H1 (cell line): ENCODE results near the gene DFFA. TPM values are rescaled to one million over a fixed set of nuclear protein-coding genes. Genes with fewer than 3 reads are reported as not detected.

Experiments
- CTCF ChIA-PET: fragments of 300-600 bp; sonication (Branson Sonifier 250); formaldehyde crosslinking; loops from one replicate; lab custom pipeline; 2021; ENCODE audit not compliant: partially characterized antibody; lab: Charles Lee
- POLR2A ChIA-PET: fragments of 300-600 bp; sonication (Branson Sonifier 250); formaldehyde crosslinking; loops from one replicate; lab custom pipeline; 2021; ENCODE audit warnings: inconsistent platforms; ENCODE audit not compliant: partially characterized antibody; lab: Charles Lee
- DNase-seq, 2 experiments: peaks; one replicate each; pipeline versions ENCODE4 v3.0.0 to v3.0.0-alpha.2; 2010 to 2022; ENCODE audit warnings: low spot score in 2 of 2, low read depth in 1 of 2, mixed read lengths in 1 of 2
- FAIRE-seq: peaks from 2 replicates; lab custom pipeline; 2011; peaks lifted over from hg19 to GRCh38; lab: Jason Lieb, UNC
- H2AFZ ChIP-seq: 2 replicates; pipeline ENCODE4 v1.8.1; 2012; ENCODE audit warnings: low read length, inconsistent platforms
- H2AK5ac ChIP-seq: 2 replicates; pipeline ENCODE4 v1.6.1; 2013; ENCODE audit warnings: low read depth, low read length
- H2BK120ac ChIP-seq: replicated peaks from 2 replicates; pipeline ENCODE3; 2013; ENCODE audit warnings: low read depth, low read length, inconsistent platforms
- H2BK12ac ChIP-seq: 2 replicates; pipeline ENCODE4 v1.6.1; 2013; ENCODE audit warnings: low read depth, low read length
- H2BK15ac ChIP-seq: 2 replicates; pipeline ENCODE4 v1.6.1; 2013; ENCODE audit warnings: low read length
- H2BK20ac ChIP-seq: 2 replicates; pipeline ENCODE4 v1.6.1; 2013; ENCODE audit warnings: low read length
- H2BK5ac ChIP-seq: 2 replicates; pipeline ENCODE4 v1.6.1; 2013; ENCODE audit warnings: low read depth, low read length
- H3K14ac ChIP-seq: 2 replicates; pipeline ENCODE4 v1.6.1; 2013; ENCODE audit warnings: inconsistent platforms; ENCODE audit not compliant: insufficient read length
- H3K18ac ChIP-seq: 2 replicates; pipeline ENCODE4 v1.6.1; 2013; ENCODE audit warnings: low read length; ENCODE audit errors: extremely low read depth
- H3K23ac ChIP-seq: 2 replicates; pipeline ENCODE4 v1.6.1; 2013; ENCODE audit warnings: inconsistent platforms; ENCODE audit not compliant: insufficient read length
- H3K23me2 ChIP-seq: 2 replicates; pipeline ENCODE4 v1.6.1; 2013; ENCODE audit warnings: low read depth, low read length
- H3K27ac ChIP-seq: 2 replicates; pipeline ENCODE4 v1.6.1; 2011; ENCODE audit warnings: low read depth, low read length, inconsistent platforms
- H3K27me3 ChIP-seq, 4 experiments: replicated peaks in 1 of 4; 1 replicate in 1 of 4; 2 replicates in 3 of 4; pipeline versions ENCODE4 v1.6.1 to v1.8.1; 2011 to 2013; ENCODE audit warnings: low read length in 3 of 4, mild to moderate bottlenecking in 3 of 4, inconsistent platforms in 2 of 4, mixed read lengths in 2 of 4, moderate library complexity in 1 of 4; ENCODE audit not compliant: control insufficient read depth in 3 of 4, insufficient read depth in 3 of 4; ENCODE audit errors: extremely low read depth in 1 of 4
- H3K36me3 ChIP-seq, 4 experiments: 2 replicates each; pipeline versions ENCODE4 v1.6.1 to v1.8.1; 2011 to 2013; ENCODE audit warnings: mild to moderate bottlenecking in 4 of 4, low read length in 3 of 4, moderate library complexity in 2 of 4, control low read depth in 1 of 4, inconsistent platforms in 1 of 4; ENCODE audit not compliant: insufficient read depth in 4 of 4, control insufficient read depth in 2 of 4
- H3K4ac ChIP-seq: replicated peaks from 2 replicates; pipeline ENCODE3; 2013; ENCODE audit warnings: low read length, low read depth, mixed read lengths, inconsistent platforms; ENCODE audit not compliant: insufficient read length
- H3K4me1 ChIP-seq, 4 experiments: replicated peaks in 1 of 4; 1 replicate in 1 of 4; 2 replicates in 3 of 4; pipeline versions ENCODE4 v1.6.1 to v1.8.1; 2011 to 2013; ENCODE audit warnings: low read length in 3 of 4, inconsistent platforms in 2 of 4, mixed read lengths in 1 of 4; ENCODE audit not compliant: insufficient read depth in 4 of 4, control insufficient read depth in 3 of 4
- H3K4me2 ChIP-seq, 2 experiments: 2 replicates each; pipeline versions ENCODE4 v1.6.1 to v1.8.1; 2011 to 2013; ENCODE audit warnings: low read depth in 2 of 2, low read length in 2 of 2, control low read depth in 1 of 2, inconsistent platforms in 1 of 2, mild to moderate bottlenecking in 1 of 2; ENCODE audit not compliant: insufficient read depth in 1 of 2
- H3K4me3 ChIP-seq, 4 experiments: fragments of 200-600, 300-600 bp in 1 of 4; sonication (generic), shearing (Covaris generic), sonication (Bioruptor Twin) in 1 of 4; 2 replicates each; pipeline versions ENCODE4 v1.5.1 to v1.8.1; 2011 to 2016; ENCODE audit warnings: low read length in 4 of 4, low read depth in 3 of 4, control low read depth in 2 of 4, inconsistent platforms in 2 of 4, mild to moderate bottlenecking in 2 of 4, mixed read lengths in 1 of 4, moderate library complexity in 1 of 4; ENCODE audit not compliant: insufficient read depth in 2 of 4; ENCODE audit errors: extremely low read depth in 1 of 4
- H3K56ac ChIP-seq: replicated peaks from 2 replicates; pipeline ENCODE3; 2013; ENCODE audit warnings: low read depth, mild to moderate bottlenecking, mixed read lengths, low read length, inconsistent platforms; ENCODE audit not compliant: insufficient read length
- H3K79me1 ChIP-seq: 2 replicates; pipeline ENCODE4 v1.6.1; 2013; ENCODE audit warnings: low read depth, low read length, control low read depth
- H3K79me2 ChIP-seq, 2 experiments: 2 replicates each; pipeline versions ENCODE4 v1.6.1 to v1.8.1; 2012 to 2013; ENCODE audit warnings: low read length in 2 of 2, mild to moderate bottlenecking in 2 of 2, inconsistent platforms in 1 of 2; ENCODE audit not compliant: insufficient read depth in 2 of 2, control insufficient read depth in 1 of 2
- H3K9ac ChIP-seq, 4 experiments: replicated peaks in 1 of 4; 1 replicate in 1 of 4; 2 replicates in 3 of 4; pipeline versions ENCODE4 v1.6.1 to v1.8.1; 2011 to 2013; ENCODE audit warnings: low read depth in 3 of 4, low read length in 3 of 4, control low read depth in 2 of 4, mild to moderate bottlenecking in 2 of 4, moderate library complexity in 2 of 4, inconsistent platforms in 1 of 4; ENCODE audit errors: extremely low read depth in 1 of 4
- H3K9me3 ChIP-seq, 2 experiments: 2 replicates each; pipeline versions ENCODE4 v1.6.1 to v1.8.1; 2012 to 2013; ENCODE audit warnings: mild to moderate bottlenecking in 2 of 2, moderate library complexity in 2 of 2, control low read depth in 1 of 2, inconsistent platforms in 1 of 2, low read depth in 1 of 2, low read length in 1 of 2, mixed read lengths in 1 of 2; ENCODE audit not compliant: insufficient read depth in 2 of 2
- H4K20me1 ChIP-seq, 2 experiments: replicated peaks in 1 of 2; 2 replicates each; pipeline versions ENCODE3 to v1.8.1; 2011 to 2013; ENCODE audit warnings: inconsistent platforms in 2 of 2, low read length in 2 of 2, mild to moderate bottlenecking in 1 of 2; ENCODE audit not compliant: insufficient read depth in 2 of 2, control insufficient read depth in 1 of 2
- H4K5ac ChIP-seq: 2 replicates; pipeline ENCODE4 v1.6.1; 2013; ENCODE audit warnings: low read length, low read depth, mixed read lengths, inconsistent platforms; ENCODE audit not compliant: insufficient read length
- H4K8ac ChIP-seq: 2 replicates; pipeline ENCODE4 v1.8.0; 2013; ENCODE audit warnings: mild to moderate bottlenecking, moderate library complexity, low read length, inconsistent platforms; ENCODE audit not compliant: insufficient read depth; ENCODE audit errors: extremely low read depth
- H4K91ac ChIP-seq: replicated peaks from 2 replicates; pipeline ENCODE3; 2013; ENCODE audit warnings: low read length, mixed read lengths, inconsistent platforms; ENCODE audit not compliant: insufficient read length
- FOSL1 ChIP-seq: IDR thresholded peaks from 2 replicates; pipeline ENCODE4 v1.6.1; 2011; ENCODE audit warnings: mild to moderate bottlenecking, low read depth, low read length, moderate library complexity; ENCODE audit not compliant: insufficient read depth
- KDM5A ChIP-seq: fragments of 200-600 bp; IDR thresholded peaks from 2 replicates; pipeline ENCODE4 v1.7.1; 2012; ENCODE audit warnings: mild to moderate bottlenecking, low read length, inconsistent platforms, mixed read lengths
- TBP ChIP-seq: IDR thresholded peaks from 2 replicates; pipeline ENCODE4 v1.6.1; 2011; ENCODE audit warnings: low read depth, low read length, improper control_type of control experiment
- WGBS, 2 experiments: shearing (Covaris generic) in 1 of 2; methylation state at CpG; one replicate each; pipeline versions ENCODE4 v1.1.6 to v1.1.7; 2013 to 2015; ENCODE audit warnings: low lambda C conversion rate in 2 of 2, mixed read lengths in 2 of 2, inconsistent platforms in 1 of 2, low coverage in 1 of 2, missing lambda C conversion rate in 1 of 2; ENCODE audit not compliant: insufficient replicate concordance in 2 of 2, insufficient coverage in 1 of 2, insufficient read length in 1 of 2; ENCODE audit errors: extremely low coverage in 1 of 2, missing lambda C conversion rate in 1 of 2; 5-methylcytosine and 5-hydroxymethylcytosine counted together
- polyA plus RNA-seq, 7 experiments: library from polyadenylated mRNA; depleted of rRNA in 3 of 7; stranded (reverse) in 5 of 7; unstranded in 2 of 7; fragments of >200 nt in 5 of 7; fragments of 200-250 nt in 2 of 7; gene quantifications; 1 replicate in 5 of 7; 2 replicates in 1 of 7; 4 replicates in 1 of 7; pipeline versions ENCODE4 v1.2.1 to v1.2.3, GENCODE V29; 2011 to 2013; ENCODE audit warnings: missing spikeins in 2 of 7, mixed read lengths in 2 of 7
- total RNA-seq: library from RNA; stranded (reverse); fragmentation: NEBNext Ultra II Directional; extraction: Animal tissue kit (Norgen Biotek cat#: 25700); gene quantifications from 2 replicates; pipeline ENCODE4 v1.2.1, GENCODE V29; 2021

Gene DFFA
- total and polyA plus RNA-seq, 2 of the 8 experiments (the other 6 are each of a cell fraction or from before 2014, with no cell fraction given), result 34.3 to 79.9 TPM

GRCh38 chr1:10479296-10479695, 7.0 kb upstream of the DFFA start:
- H3K27ac ChIP-seq, result no peak overlapping the region
- no peak overlapping the region for H2BK120ac ChIP-seq
- TF ChIP-seq TBP (no peak), FOSL1 (no peak), KDM5A (no peak)
- DNase-seq (no peak), FAIRE-seq (no peak)
- POLR2A ChIA-PET, result interaction anchor here (1.2 to 1.6 kb wide), 4 partner anchors 10 to 23 kb away, joined by 3 to 5 read pairs (median 4); no protein-coding TSS in a partner anchor
- no peaks in the 10 kb centered on the region; a peak in 2 of 7 replicates for H3K4me1 ChIP-seq
- CTCF ChIA-PET, result interaction anchor here (1.0 to 4.4 kb wide), 3 partner anchors 11 to 481 kb away, joined by 4 to 23 read pairs (median 9); no protein-coding TSS in a partner anchor
- no peak overlapping the region for H3K4me3 ChIP-seq
- no peak overlapping the region for H2BK5ac ChIP-seq
- H4K20me1 ChIP-seq, result peaks cover 0 to 3% of the 10 kb centered on the region in 2 experiments
- no peak overlapping the region for H3K4me2 ChIP-seq
- no peak overlapping the region for H2AK5ac ChIP-seq
- no peak overlapping the region for H4K91ac ChIP-seq
- H2BK12ac ChIP-seq, result no peak overlapping the region
- H3K14ac ChIP-seq, result no peak overlapping the region
- H4K5ac ChIP-seq, result no peak overlapping the region
- H3K36me3 ChIP-seq, result no peaks in the 10 kb centered on the region
- H3K56ac ChIP-seq, result no peak overlapping the region
- H3K23ac ChIP-seq, result no peak overlapping the region
- peaks cover 11% of the 10 kb centered on the region; the same call in 1 of the 2 replicates for H3K79me1 ChIP-seq
- no peak overlapping the region for H4K8ac ChIP-seq
- no peak overlapping the region for H2BK15ac ChIP-seq
- H3K27me3 ChIP-seq, result no peaks in the 10 kb centered on the region
- no peak overlapping the region for H2BK20ac ChIP-seq
- no peak overlapping the region for H3K18ac ChIP-seq
- no peak overlapping the region for H3K4ac ChIP-seq
- H3K23me2 ChIP-seq, result no peaks in the 10 kb centered on the region
- no peaks in the 10 kb centered on the region for H3K9me3 ChIP-seq
- peaks cover 4 to 46% of the 10 kb centered on the region in 2 experiments; a peak in 3 of 4 replicates for H3K79me2 ChIP-seq
- WGBS, 2 experiments, result 81% methylated on average over 8 of the region's 8 CpGs; no CpG with 5 or more reads in 1 of the 2 experiments
- H2AFZ ChIP-seq, result no peak overlapping the region
- H3K9ac ChIP-seq, result no peak overlapping the region
